SK-N-SH (cell line): Measurements from ENCODE around the gene ETS1. TPM values are rescaled to one million over a fixed set of nuclear protein-coding genes. Genes with fewer than 3 reads are reported as not detected.

Experiments
- CTCF ChIA-PET: fragments of 300-600, 350-600 bp; formaldehyde crosslinking; extraction: SDS; loops from one replicate; lab custom pipeline; 2021; lab: Yijun Ruan, JAX
- POLR2A ChIA-PET: fragments of 350-600 bp; sonication (Branson Sonifier 250); formaldehyde crosslinking; extraction: SDS; loops from one replicate; lab custom pipeline; 2020; ENCODE audit warnings: antibody characterized with exemption, inconsistent platforms; lab: Yijun Ruan, JAX
- DNase-seq: peaks from one replicate; pipeline ENCODE4 v3.0.0; 2012
- H2AFZ ChIP-seq: fragments of 200-600 bp; sonication (generic); 2 replicates; pipeline ENCODE4 v1.8.1; 2016; ENCODE audit warnings: antibody characterized with exemption, mild to moderate bottlenecking, low read depth
- H3F3A ChIP-seq: fragments of 200-600 bp; sonication (generic); replicated peaks from 2 replicates; pipeline ENCODE3; 2016; ENCODE audit warnings: antibody characterized with exemption, mild to moderate bottlenecking; ENCODE audit not compliant: insufficient read depth
- H3K27ac ChIP-seq, 2 experiments: fragments of 200-500 bp in 1 of 2; fragments of 200-600 bp in 1 of 2; sonication (Bioruptor generic) in 1 of 2; sonication (generic), shearing (Covaris generic) in 1 of 2; 2 replicates each; pipeline versions ENCODE4 v1.5.1 to v1.6.1; 2014 to 2016; ENCODE audit warnings: low read depth in 2 of 2, inconsistent platforms in 1 of 2, low read length in 1 of 2, mild to moderate bottlenecking in 1 of 2, mixed read lengths in 1 of 2
- H3K27me3 ChIP-seq: fragments of 200-600 bp; sonication (generic), shearing (Covaris generic); 2 replicates; pipeline ENCODE4 v1.6.1; 2016; ENCODE audit warnings: mixed run types; ENCODE audit not compliant: insufficient read depth
- H3K36me3 ChIP-seq, 2 experiments: fragments of 200-500 bp in 1 of 2; fragments of 200-600 bp in 1 of 2; sonication (Bioruptor generic) in 1 of 2; sonication (generic) in 1 of 2; replicated peaks in 1 of 2; 2 replicates each; pipeline versions ENCODE3 to v1.5.1; 2014 to 2016; ENCODE audit warnings: low read length in 1 of 2, mild to moderate bottlenecking in 1 of 2; ENCODE audit not compliant: insufficient read depth in 2 of 2, control insufficient read depth in 1 of 2
- H3K4me1 ChIP-seq, 2 experiments: fragments of 200-500 bp in 1 of 2; fragments of 200-600 bp in 1 of 2; sonication (Bioruptor generic) in 1 of 2; sonication (generic), shearing (Covaris generic) in 1 of 2; 2 replicates each; pipeline versions ENCODE4 v1.5.1 to v1.6.1; 2014 to 2016; ENCODE audit warnings: low read depth in 1 of 2, low read length in 1 of 2, mixed run types in 1 of 2; ENCODE audit not compliant: insufficient read depth in 2 of 2, control insufficient read depth in 1 of 2
- H3K4me2 ChIP-seq: fragments of 200-600 bp; sonication (generic), shearing (Covaris generic); 2 replicates; pipeline ENCODE4 v1.6.1; 2017; ENCODE audit warnings: mixed run types
- H3K4me3 ChIP-seq, 2 experiments: fragments of 200-500 bp in 1 of 2; fragments of 200-600 bp in 1 of 2; sonication (Bioruptor generic) in 1 of 2; sonication (generic), shearing (Covaris generic) in 1 of 2; 2 replicates each; pipeline versions ENCODE4 v1.5.1 to v1.8.1; 2014 to 2016; ENCODE audit warnings: low read depth in 2 of 2, inconsistent platforms in 1 of 2, low read length in 1 of 2, mild to moderate bottlenecking in 1 of 2, mixed read lengths in 1 of 2, moderate library complexity in 1 of 2
- H3K79me2 ChIP-seq: fragments of 200-600 bp; sonication (generic); 2 replicates; pipeline ENCODE4 v1.8.1; 2017; ENCODE audit warnings: mild to moderate bottlenecking; ENCODE audit not compliant: insufficient read depth
- H3K9ac ChIP-seq: fragments of 200-600 bp; sonication (generic); 2 replicates; pipeline ENCODE4 v1.6.1; 2017; ENCODE audit warnings: mixed run types
- H3K9me2 ChIP-seq: fragments of 200-600 bp; sonication (generic); 2 replicates; pipeline ENCODE4 v1.6.1; 2017; ENCODE audit warnings: mixed run types
- H3K9me3 ChIP-seq: fragments of 200-600 bp; sonication (generic); 2 replicates; pipeline ENCODE4 v1.6.1; 2017; ENCODE audit warnings: mixed run types, mild to moderate bottlenecking, moderate library complexity
- H4K20me1 ChIP-seq: fragments of 200-600 bp; sonication (generic); 2 replicates; pipeline ENCODE4 v1.6.1; 2017; ENCODE audit warnings: mild to moderate bottlenecking, mixed run types; ENCODE audit not compliant: insufficient read depth
- CHD2 ChIP-seq: fragments of 150-350 bp; IDR thresholded peaks from 2 replicates; pipeline ENCODE4 v1.6.1; 2018; ENCODE audit warnings: low read length; ENCODE audit not compliant: partially characterized antibody
- ELF1 ChIP-seq: IDR thresholded peaks from 2 replicates; pipeline ENCODE4 v1.4.0; 2012
- EP300 ChIP-seq, 2 experiments: IDR thresholded peaks; 2 replicates each; pipeline versions ENCODE4 v1.4.0 to v1.6.1; 2012; ENCODE audit warnings: borderline replicate concordance in 1 of 2, low read depth in 1 of 2, low read length in 1 of 2
- FOXJ3 ChIP-seq: sonication (generic); formaldehyde crosslinking; IDR thresholded peaks from 2 replicates; pipeline ENCODE4 v1.5.1; 2020; ENCODE audit warnings: mild to moderate bottlenecking, missing genetic modification reagents
- FOXM1 ChIP-seq: IDR thresholded peaks from 2 replicates; pipeline ENCODE4 v1.4.0; 2012; ENCODE audit warnings: low read depth, mild to moderate bottlenecking
- MXI1 ChIP-seq: IDR thresholded peaks from 2 replicates; pipeline ENCODE4 v1.6.1; 2012; ENCODE audit warnings: mild to moderate bottlenecking, low read depth, low read length, improper control_type of control experiment
- NFIC ChIP-seq: IDR thresholded peaks from 2 replicates; pipeline ENCODE4 v1.4.0; 2012; ENCODE audit warnings: borderline replicate concordance
- NRF1 ChIP-seq: IDR thresholded peaks from 2 replicates; pipeline ENCODE4 v1.6.1; 2012; ENCODE audit warnings: low read depth, mild to moderate bottlenecking, low read length
- RAD21 ChIP-seq: IDR thresholded peaks from 2 replicates; pipeline ENCODE4 v1.6.1; 2012; ENCODE audit warnings: mild to moderate bottlenecking, low read length
- SIN3A ChIP-seq: IDR thresholded peaks from 2 replicates; pipeline ENCODE4 v1.6.1; 2012; ENCODE audit warnings: low read depth, mild to moderate bottlenecking, low read length, moderate library complexity, borderline replicate concordance
- TAF1 ChIP-seq: IDR thresholded peaks from 2 replicates; pipeline ENCODE4 v1.6.1; 2012; ENCODE audit warnings: low read depth, mild to moderate bottlenecking, low read length, moderate library complexity, borderline replicate concordance
- YY1 ChIP-seq: IDR thresholded peaks from 2 replicates; pipeline ENCODE4 v1.4.0; 2012; ENCODE audit warnings: low read depth, mild to moderate bottlenecking
- WGBS: methylation state at CpG from one replicate; pipeline ENCODE4 v1.1.6; 2017; ENCODE audit warnings: low lambda C conversion rate; 5-methylcytosine and 5-hydroxymethylcytosine counted together
- polyA plus RNA-seq, 3 experiments: library from polyadenylated mRNA; depleted of rRNA; stranded (reverse); fragments of >200 nt; gene quantifications; 2 replicates each; pipeline ENCODE4 v1.2.3, GENCODE V29; 2012
- TF ChIP-seq, protein P1 (sequence below): IDR thresholded peaks from 2 replicates; pipeline ENCODE4 v1.4.0; 2012; ENCODE audit warnings: low read depth
- TF ChIP-seq, protein P2 (sequence below): IDR thresholded peaks from 2 replicates; pipeline ENCODE4 v1.4.0; 2012; ENCODE audit warnings: low read depth, borderline replicate concordance
- TF ChIP-seq, protein P3 (sequence below): fragments of 150-350 bp; IDR thresholded peaks from 2 replicates; pipeline ENCODE4 v1.6.1; 2017; ENCODE audit warnings: antibody characterized with exemption, low read length, low read depth, borderline replicate concordance
- TF ChIP-seq, protein P4 (sequence below): IDR thresholded peaks from 2 replicates; pipeline ENCODE4 v1.6.1; 2012; ENCODE audit warnings: mild to moderate bottlenecking, low read depth, low read length, moderate library complexity
- TF ChIP-seq, protein P5 (sequence below): IDR thresholded peaks from 2 replicates; pipeline ENCODE4 v1.4.0; 2012; ENCODE audit warnings: low read depth, borderline replicate concordance
- TF ChIP-seq, protein P6 (sequence below): fragments of 200-600 bp; sonication (generic); IDR thresholded peaks from 2 replicates; pipeline ENCODE4 v1.6.1; 2017; ENCODE audit warnings: antibody characterized with exemption, mild to moderate bottlenecking, moderate library complexity

ETS1 gene
- polyA plus RNA-seq, 1 of the 3 experiments (the other 2 are of a cell fraction) = 14.5 TPM

DNA sequence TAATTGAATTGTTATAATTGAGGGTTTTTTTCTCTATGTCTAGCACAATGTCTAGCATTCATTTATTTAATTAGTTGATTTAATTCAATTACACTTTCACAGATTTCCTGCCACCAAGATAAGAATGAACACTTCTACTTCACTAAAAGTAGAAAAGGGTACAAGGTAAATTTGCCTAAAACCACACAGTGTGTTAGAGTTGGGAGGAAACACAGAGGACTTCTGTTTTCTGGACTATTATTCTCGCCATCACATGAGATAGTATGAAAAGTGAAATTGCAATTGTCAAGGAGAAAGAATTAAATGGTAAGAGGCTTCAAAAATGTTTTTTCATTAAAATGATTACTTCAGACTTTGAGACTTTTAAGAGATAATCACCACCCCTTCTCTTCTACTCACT lies 109.5 kb downstream of the ETS1 start:
- TF ChIP-seq ELF1 (no peak), MXI1 (no peak), RAD21 (no peak), NRF1 (no peak), FOXM1 (no peak), SIN3A (no peak), EP300 (IDR thresholded peaks at IDR 0.05; ENCODE audit: borderline replicate concordance in 1 of 2, low read depth in 1 of 2, low read length in 1 of 2) (no peak), NFIC (no peak), YY1 (no peak), TAF1 (no peak), FOXJ3 (no peak), CHD2 (no peak)
- TF ChIP-seq, protein P1, sequence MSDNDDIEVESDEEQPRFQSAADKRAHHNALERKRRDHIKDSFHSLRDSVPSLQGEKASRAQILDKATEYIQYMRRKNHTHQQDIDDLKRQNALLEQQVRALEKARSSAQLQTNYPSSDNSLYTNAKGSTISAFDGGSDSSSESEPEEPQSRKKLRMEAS = no peak
- TF ChIP-seq, protein P2, sequence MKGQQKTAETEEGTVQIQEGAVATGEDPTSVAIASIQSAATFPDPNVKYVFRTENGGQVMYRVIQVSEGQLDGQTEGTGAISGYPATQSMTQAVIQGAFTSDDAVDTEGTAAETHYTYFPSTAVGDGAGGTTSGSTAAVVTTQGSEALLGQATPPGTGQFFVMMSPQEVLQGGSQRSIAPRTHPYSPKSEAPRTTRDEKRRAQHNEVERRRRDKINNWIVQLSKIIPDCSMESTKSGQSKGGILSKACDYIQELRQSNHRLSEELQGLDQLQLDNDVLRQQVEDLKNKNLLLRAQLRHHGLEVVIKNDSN = no peak
- TF ChIP-seq, protein P3, sequence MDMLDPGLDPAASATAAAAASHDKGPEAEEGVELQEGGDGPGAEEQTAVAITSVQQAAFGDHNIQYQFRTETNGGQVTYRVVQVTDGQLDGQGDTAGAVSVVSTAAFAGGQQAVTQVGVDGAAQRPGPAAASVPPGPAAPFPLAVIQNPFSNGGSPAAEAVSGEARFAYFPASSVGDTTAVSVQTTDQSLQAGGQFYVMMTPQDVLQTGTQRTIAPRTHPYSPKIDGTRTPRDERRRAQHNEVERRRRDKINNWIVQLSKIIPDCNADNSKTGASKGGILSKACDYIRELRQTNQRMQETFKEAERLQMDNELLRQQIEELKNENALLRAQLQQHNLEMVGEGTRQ = no peak
- TF ChIP-seq, protein P4, sequence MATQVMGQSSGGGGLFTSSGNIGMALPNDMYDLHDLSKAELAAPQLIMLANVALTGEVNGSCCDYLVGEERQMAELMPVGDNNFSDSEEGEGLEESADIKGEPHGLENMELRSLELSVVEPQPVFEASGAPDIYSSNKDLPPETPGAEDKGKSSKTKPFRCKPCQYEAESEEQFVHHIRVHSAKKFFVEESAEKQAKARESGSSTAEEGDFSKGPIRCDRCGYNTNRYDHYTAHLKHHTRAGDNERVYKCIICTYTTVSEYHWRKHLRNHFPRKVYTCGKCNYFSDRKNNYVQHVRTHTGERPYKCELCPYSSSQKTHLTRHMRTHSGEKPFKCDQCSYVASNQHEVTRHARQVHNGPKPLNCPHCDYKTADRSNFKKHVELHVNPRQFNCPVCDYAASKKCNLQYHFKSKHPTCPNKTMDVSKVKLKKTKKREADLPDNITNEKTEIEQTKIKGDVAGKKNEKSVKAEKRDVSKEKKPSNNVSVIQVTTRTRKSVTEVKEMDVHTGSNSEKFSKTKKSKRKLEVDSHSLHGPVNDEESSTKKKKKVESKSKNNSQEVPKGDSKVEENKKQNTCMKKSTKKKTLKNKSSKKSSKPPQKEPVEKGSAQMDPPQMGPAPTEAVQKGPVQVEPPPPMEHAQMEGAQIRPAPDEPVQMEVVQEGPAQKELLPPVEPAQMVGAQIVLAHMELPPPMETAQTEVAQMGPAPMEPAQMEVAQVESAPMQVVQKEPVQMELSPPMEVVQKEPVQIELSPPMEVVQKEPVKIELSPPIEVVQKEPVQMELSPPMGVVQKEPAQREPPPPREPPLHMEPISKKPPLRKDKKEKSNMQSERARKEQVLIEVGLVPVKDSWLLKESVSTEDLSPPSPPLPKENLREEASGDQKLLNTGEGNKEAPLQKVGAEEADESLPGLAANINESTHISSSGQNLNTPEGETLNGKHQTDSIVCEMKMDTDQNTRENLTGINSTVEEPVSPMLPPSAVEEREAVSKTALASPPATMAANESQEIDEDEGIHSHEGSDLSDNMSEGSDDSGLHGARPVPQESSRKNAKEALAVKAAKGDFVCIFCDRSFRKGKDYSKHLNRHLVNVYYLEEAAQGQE = no peak
- TF ChIP-seq, protein P5, sequence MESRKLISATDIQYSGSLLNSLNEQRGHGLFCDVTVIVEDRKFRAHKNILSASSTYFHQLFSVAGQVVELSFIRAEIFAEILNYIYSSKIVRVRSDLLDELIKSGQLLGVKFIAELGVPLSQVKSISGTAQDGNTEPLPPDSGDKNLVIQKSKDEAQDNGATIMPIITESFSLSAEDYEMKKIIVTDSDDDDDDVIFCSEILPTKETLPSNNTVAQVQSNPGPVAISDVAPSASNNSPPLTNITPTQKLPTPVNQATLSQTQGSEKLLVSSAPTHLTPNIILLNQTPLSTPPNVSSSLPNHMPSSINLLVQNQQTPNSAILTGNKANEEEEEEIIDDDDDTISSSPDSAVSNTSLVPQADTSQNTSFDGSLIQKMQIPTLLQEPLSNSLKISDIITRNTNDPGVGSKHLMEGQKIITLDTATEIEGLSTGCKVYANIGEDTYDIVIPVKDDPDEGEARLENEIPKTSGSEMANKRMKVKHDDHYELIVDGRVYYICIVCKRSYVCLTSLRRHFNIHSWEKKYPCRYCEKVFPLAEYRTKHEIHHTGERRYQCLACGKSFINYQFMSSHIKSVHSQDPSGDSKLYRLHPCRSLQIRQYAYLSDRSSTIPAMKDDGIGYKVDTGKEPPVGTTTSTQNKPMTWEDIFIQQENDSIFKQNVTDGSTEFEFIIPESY = no peak
- TF ChIP-seq, protein P6, sequence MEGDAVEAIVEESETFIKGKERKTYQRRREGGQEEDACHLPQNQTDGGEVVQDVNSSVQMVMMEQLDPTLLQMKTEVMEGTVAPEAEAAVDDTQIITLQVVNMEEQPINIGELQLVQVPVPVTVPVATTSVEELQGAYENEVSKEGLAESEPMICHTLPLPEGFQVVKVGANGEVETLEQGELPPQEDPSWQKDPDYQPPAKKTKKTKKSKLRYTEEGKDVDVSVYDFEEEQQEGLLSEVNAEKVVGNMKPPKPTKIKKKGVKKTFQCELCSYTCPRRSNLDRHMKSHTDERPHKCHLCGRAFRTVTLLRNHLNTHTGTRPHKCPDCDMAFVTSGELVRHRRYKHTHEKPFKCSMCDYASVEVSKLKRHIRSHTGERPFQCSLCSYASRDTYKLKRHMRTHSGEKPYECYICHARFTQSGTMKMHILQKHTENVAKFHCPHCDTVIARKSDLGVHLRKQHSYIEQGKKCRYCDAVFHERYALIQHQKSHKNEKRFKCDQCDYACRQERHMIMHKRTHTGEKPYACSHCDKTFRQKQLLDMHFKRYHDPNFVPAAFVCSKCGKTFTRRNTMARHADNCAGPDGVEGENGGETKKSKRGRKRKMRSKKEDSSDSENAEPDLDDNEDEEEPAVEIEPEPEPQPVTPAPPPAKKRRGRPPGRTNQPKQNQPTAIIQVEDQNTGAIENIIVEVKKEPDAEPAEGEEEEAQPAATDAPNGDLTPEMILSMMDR = no peak
- ChIA-PET POLR2A (no interaction called here), CTCF (no interaction called here)
- H3K27me3 ChIP-seq = no peaks in the 10 kb centered on the region
- no peak overlapping the region for H3K9ac ChIP-seq
- H3K4me3 ChIP-seq = no peak overlapping the region
- H2AFZ ChIP-seq = no peak overlapping the region
- DNase-seq = no peak
- H3K36me3 ChIP-seq = peaks cover 49 to 78% of the 10 kb centered on the region in 2 experiments
- no peak overlapping the region for H3K4me2 ChIP-seq
- H4K20me1 ChIP-seq = no peaks in the 10 kb centered on the region
- H3K9me3 ChIP-seq = no peaks in the 10 kb centered on the region
- H3K79me2 ChIP-seq = peaks cover 96% of the 10 kb centered on the region
- H3F3A ChIP-seq = peaks cover 6% of the 10 kb centered on the region
- H3K27ac ChIP-seq = no peak overlapping the region
- 100% methylated on average over 1 of the region's 1 CpG for WGBS
- no peaks in the 10 kb centered on the region for H3K9me2 ChIP-seq
- H3K4me1 ChIP-seq = peaks cover 8 to 18% of the 10 kb centered on the region in 2 experiments; a peak in 3 of 4 replicates
